Right ventricle myocardium superior (tissue), 1 donor: Measurements from ENCODE around the gene DIAPH3. TPM values are rescaled to one million over a fixed set of nuclear protein-coding genes. Genes with fewer than 3 reads are reported as not detected.
A peak's percentile ranks its signal among the peaks of the same experiment; 100 is the strongest.
"Not testable (repeated sequence)": the region's sequence is repeated elsewhere in the genome, so short reads cannot be mapped to it uniquely, and the experiment has no call there.

Source experiments
- ATAC-seq: fragments of 200-7000 bp; cut with Tn5 transposase; one replicate; pipeline ENCODE4 v1.9.1; 2020; ENCODE audit warnings: mild to moderate bottlenecking; ENCODE audit not compliant: poor library complexity
- DNase-seq: peaks from one replicate; pipeline ENCODE4 v3.0.0-alpha.2; 2020
- intact Hi-C: fragments of 100-400 bp; cut with DNase I; formaldehyde crosslinking; loops from one replicate; pipeline ENCODE4 v1.11.2; 2022
- total RNA-seq: library from RNA; stranded (reverse); fragmentation: NEBNext Ultra II Directional; extraction: Animal tissue kit (Norgen Biotek cat#: 25700); gene quantifications from one replicate; pipeline ENCODE4 v1.2.1, GENCODE V29; 2021
- donor health status: DM: no; HTN: yes; CAD: no; lungs with severe emphysema.

The DIAPH3 gene
- total RNA-seq, 1 donor from 2014 or later: 0.32 TPM

- intact Hi-C loops, DNase-seq, ATAC-seq: not testable (repeated sequence)
Measured at GRCh38 chr13:60048353-60048752, 115.4 kb downstream of the DIAPH3 start.

GRCh38 chr13:60047918-60048317 lies 115.8 kb downstream of the DIAPH3 start:
- ATAC-seq (no peak), DNase-seq (no peak)
- intact Hi-C loops: no loop called here

- intact Hi-C loops: no loop called here
- ATAC-seq (no peak), DNase-seq (no peak)
Measured at GRCh38 chr13:60044321-60044720, 119.4 kb downstream of the DIAPH3 start.

- DNase-seq: no peak
- ATAC-seq: no peak
- intact Hi-C loops: no loop called here
Measured at GRCh38 chr13:60043262-60043661, 120.5 kb downstream of the DIAPH3 start.

- DNase-seq, intact Hi-C loops, ATAC-seq: not testable (repeated sequence)
Measured at GRCh38 chr13:60040668-60041067, 123.1 kb downstream of the DIAPH3 start.

- ATAC-seq (no peak), DNase-seq (no peak)
- intact Hi-C loops: no loop called here
Measured at GRCh38 chr13:60035874-60036273, 127.9 kb downstream of the DIAPH3 start.

GRCh38 chr13:60032851-60033250 lies 130.9 kb downstream of the DIAPH3 start:
- intact Hi-C loops: no loop called here
- ATAC-seq: no peak

GRCh38 chr13:60028021-60028420 lies 135.7 kb downstream of the DIAPH3 start:
- ATAC-seq (peak; percentile 51), DNase-seq (no peak)
- intact Hi-C loops: no loop called here

More at GRCh38 chr13:60032851-60033250, 130.9 kb downstream of the DIAPH3 start:
- no peak for DNase-seq

- no peak for ATAC-seq
- DNase-seq: no peak
- intact Hi-C loops: no loop called here
Measured at GRCh38 chr13:60026286-60026685, 137.4 kb downstream of the DIAPH3 start.

GRCh38 chr13:60020288-60020687 lies 143.4 kb downstream of the DIAPH3 start:
- ATAC-seq (no peak), DNase-seq (no peak)
- intact Hi-C loops: no loop called here

- no peak for DNase-seq
Measured at GRCh38 chr13:60019119-60019993, 144.4 kb downstream of the DIAPH3 start.

GRCh38 chr13:60018536-60018935 lies 145.2 kb downstream of the DIAPH3 start:
- intact Hi-C loops: no loop called here
- ATAC-seq: no peak
- no peak for DNase-seq

More at GRCh38 chr13:60019119-60019993, 144.4 kb downstream of the DIAPH3 start:
- intact Hi-C loops: no loop called here
- ATAC-seq: no peak

GRCh38 chr13:60016229-60016628 lies 147.5 kb downstream of the DIAPH3 start:
- DNase-seq (no peak), ATAC-seq (no peak)
- intact Hi-C loops: no loop called here

- ATAC-seq: no peak
- DNase-seq: no peak
- intact Hi-C loops: no loop called here
Measured at GRCh38 chr13:60013166-60013565, 150.6 kb downstream of the DIAPH3 start.

GRCh38 chr13:60012488-60012887 lies 151.2 kb downstream of the DIAPH3 start:
- no peak for ATAC-seq
- intact Hi-C loops: no loop called here
- no peak for DNase-seq

- intact Hi-C loops: no loop called here
- ATAC-seq (no peak), DNase-seq (no peak)
Measured at GRCh38 chr13:60009300-60010253, 154.2 kb downstream of the DIAPH3 start.

- intact Hi-C loops: no loop called here
- ATAC-seq: no peak
- DNase-seq: no peak
Measured at GRCh38 chr13:60001889-60002288, 161.8 kb downstream of the DIAPH3 start.

- no peak for ATAC-seq
- no peak for DNase-seq
- intact Hi-C loops: no loop called here
Measured at GRCh38 chr13:60000976-60001375, 162.8 kb downstream of the DIAPH3 start.

- DNase-seq (no peak), ATAC-seq (no peak)
- intact Hi-C loops: no loop called here
Measured at GRCh38 chr13:60000081-60000480, 163.6 kb downstream of the DIAPH3 start.
